GM12801 (cell line): ENCODE results near the gene NABP1.

ENCODE experiments used
- CTCF ChIP-seq: IDR thresholded peaks from one replicate; pipeline ENCODE4 v1.5.1; 2011; ENCODE audit warnings: control low read depth; ENCODE audit not compliant: insufficient read length; ENCODE audit errors: extremely low read depth

NABP1 gene

GRCh38 chr2:191635333-191636234, 42.4 kb upstream of the NABP1 start:
- no peak for TF ChIP-seq CTCF

GRCh38 chr2:191636235-191636543, 41.7 kb upstream of the NABP1 start:
- no peak for TF ChIP-seq CTCF

GRCh38 chr2:191636586-191636985, 41.4 kb upstream of the NABP1 start:
- no peak for TF ChIP-seq CTCF

- no peak for TF ChIP-seq CTCF
Measured at GRCh38 chr2:191637182-191638078, 40.5 kb upstream of the NABP1 start.

GRCh38 chr2:191638079-191638801, 39.7 kb upstream of the NABP1 start:
- no peak for TF ChIP-seq CTCF

- no peak for TF ChIP-seq CTCF
Measured at GRCh38 chr2:191638802-191639172, 39.1 kb upstream of the NABP1 start.

GRCh38 chr2:191641609-191642008, 36.3 kb upstream of the NABP1 start:
- no peak for TF ChIP-seq CTCF
